ENCODE data around the gene ANGPTL4.

DNA sequence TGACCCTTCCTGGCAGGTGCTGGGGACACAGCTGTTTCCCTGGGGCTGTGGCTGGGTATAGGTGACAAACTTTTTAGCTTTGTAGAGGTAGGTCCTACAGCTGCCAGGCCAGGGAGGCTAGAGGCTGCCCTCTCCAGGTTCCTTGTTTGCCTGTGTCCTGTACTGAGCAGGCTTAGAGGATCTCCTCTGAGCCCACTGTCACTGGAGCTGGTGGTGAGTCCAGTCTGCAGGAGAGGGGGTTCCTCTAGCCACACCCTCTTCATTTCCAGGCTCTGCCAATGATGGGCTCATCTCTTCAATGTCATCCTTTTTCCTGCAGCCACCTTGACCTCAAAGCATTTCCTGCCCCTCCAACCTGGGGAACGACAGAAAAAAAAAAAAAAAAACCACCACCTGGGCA lies 13.6 kb downstream of the ANGPTL4 start:
- no peak for TF ChIP-seq POLR2AphosphoS5 (IDR thresholded peaks at IDR 0.05)
- TF ChIP-seq POLR2A (IDR thresholded peaks at IDR 0.05) = no peak

Data from breast epithelium (tissue), 3 donors.